B cell (primary cell): ENCODE data around the gene SHC2. TPM values are rescaled to one million over a fixed set of nuclear protein-coding genes. Genes with fewer than 3 reads are reported as not detected.

Source experiments
- ATAC-seq: fragments of 200-7000 bp; cut with Tn5 transposase; one replicate; pipeline ENCODE4 v1.10.0; 2021; ENCODE audit warnings: low read depth, mild to moderate bottlenecking, moderate number of reproducible peaks, moderate library complexity
- CTCF ChIA-PET: fragments of 350-600 bp; sonication (Branson Sonifier 250); formaldehyde crosslinking; loops from one replicate; lab custom pipeline; 2021; ENCODE audit warnings: antibody characterized with exemption, inconsistent platforms; lab: Charles Lee
- POLR2A ChIA-PET: fragments of 350-600 bp; sonication (Branson Sonifier 250); formaldehyde crosslinking; loops from one replicate; lab custom pipeline; 2021; ENCODE audit warnings: antibody characterized with exemption; lab: Charles Lee
- DNase-seq: peaks from one replicate; pipeline ENCODE4 v3.0.0; 2013
- H2AFZ ChIP-seq: 2 replicates; pipeline ENCODE4 v1.6.1; 2012; ENCODE audit warnings: mild to moderate bottlenecking, low read depth, low read length; ENCODE audit not compliant: insufficient read depth, poor library complexity, severe bottlenecking
- H3K27ac ChIP-seq, 2 donors: 1 replicate in 1 of 2; 2 replicates in 1 of 2; pipeline ENCODE4 v1.5.1; 2012 to 2013; ENCODE audit warnings: low read length in 2 of 2, mild to moderate bottlenecking in 2 of 2, moderate library complexity in 1 of 2
- H3K27me3 ChIP-seq, 4 experiments: fragments of 200-600 bp in 1 of 4; sonication (generic) in 1 of 4; replicated peaks in 1 of 4; 1 replicate in 2 of 4; 2 replicates in 2 of 4; pipeline versions ENCODE4 v1.6.1 to v1.7.0; 2013 to 2016; ENCODE audit warnings: low read length in 3 of 4, mild to moderate bottlenecking in 2 of 4, mixed read lengths in 1 of 4, moderate library complexity in 1 of 4; ENCODE audit not compliant: insufficient read depth in 4 of 4, control insufficient read depth in 3 of 4; ENCODE audit errors: control extremely low read depth in 1 of 4
- H3K36me3 ChIP-seq, 2 experiments: replicated peaks in 1 of 2; 1 replicate in 1 of 2; 2 replicates in 1 of 2; pipeline versions ENCODE4 v1.6.1 to v1.7.1; 2013; ENCODE audit warnings: low read length in 1 of 2; ENCODE audit not compliant: insufficient read depth in 2 of 2, control insufficient read depth in 1 of 2; ENCODE audit errors: control extremely low read depth in 1 of 2, extremely low read depth in 1 of 2
- H3K4me1 ChIP-seq, 2 donors: fragments of 200-600 bp in 1 of 2; sonication (generic) in 1 of 2; 1 replicate in 1 of 2; 2 replicates in 1 of 2; pipeline versions ENCODE4 v1.5.1 to v1.6.1; 2013 to 2017; ENCODE audit warnings: low read length in 2 of 2; ENCODE audit not compliant: control insufficient read depth in 2 of 2, insufficient read depth in 2 of 2
- H3K4me2 ChIP-seq: replicated peaks from 2 replicates; pipeline ENCODE3; 2012; ENCODE audit warnings: mild to moderate bottlenecking, low read depth, low read length; ENCODE audit not compliant: poor library complexity, severe bottlenecking
- H3K4me3 ChIP-seq, 5 experiments: fragments of 200-600 bp in 1 of 5; sonication (generic) in 1 of 5; 1 replicate in 3 of 5; 2 replicates in 2 of 5; pipeline versions ENCODE4 v1.5.1 to v1.7.0; 2011 to 2016; ENCODE audit warnings: low read length in 4 of 5, mild to moderate bottlenecking in 4 of 5, low read depth in 2 of 5, control low read depth in 1 of 5, moderate library complexity in 1 of 5; ENCODE audit not compliant: insufficient read depth in 1 of 5; ENCODE audit errors: control extremely low read depth in 1 of 5, extremely low read depth in 1 of 5
- H3K79me2 ChIP-seq: fragments of 200-600 bp; sonication (generic); one replicate; pipeline ENCODE4 v1.6.0; 2016; ENCODE audit warnings: low read length; ENCODE audit not compliant: control insufficient read depth, insufficient read depth
- H3K9ac ChIP-seq: fragments of 200-600 bp; sonication (generic); 2 replicates; pipeline ENCODE4 v1.6.1; 2017; ENCODE audit warnings: mild to moderate bottlenecking, low read length, moderate library complexity
- H3K9me3 ChIP-seq, 3 donors: one replicate each; pipeline versions ENCODE4 v1.6.1 to v1.7.1; 2013; ENCODE audit warnings: low read length in 2 of 3; ENCODE audit not compliant: control insufficient read depth in 2 of 3, insufficient read depth in 1 of 3; ENCODE audit errors: control extremely low read depth in 1 of 3
- H4K20me1 ChIP-seq: 2 replicates; pipeline ENCODE4 v1.6.0; 2012; ENCODE audit warnings: mild to moderate bottlenecking, low read length; ENCODE audit not compliant: insufficient read depth, control insufficient read depth, poor library complexity, severe bottlenecking
- H3K27ac Mint-ChIP-seq: one replicate; pipeline ENCODE4 v1.8.0; 2021; ENCODE audit warnings: mixed read lengths
- H3K27me3 Mint-ChIP-seq: one replicate; pipeline ENCODE4 v1.8.0; 2021; ENCODE audit warnings: mixed read lengths
- H3K4me1 Mint-ChIP-seq: one replicate; pipeline ENCODE4 v1.8.0; 2021; ENCODE audit warnings: mixed read lengths
- H3K4me3 Mint-ChIP-seq: one replicate; pipeline ENCODE4 v1.8.0; 2021; ENCODE audit warnings: mixed read lengths
- H3K9me3 Mint-ChIP-seq: one replicate; pipeline ENCODE4 v1.8.0; 2022; ENCODE audit warnings: mixed read lengths; ENCODE audit not compliant: insufficient read depth
- EZH2 ChIP-seq: IDR thresholded peaks from 2 replicates; pipeline ENCODE4 v1.6.1; 2012; ENCODE audit warnings: borderline replicate concordance, low read depth, mild to moderate bottlenecking, moderate library complexity, low read length; ENCODE audit not compliant: insufficient read depth, poor library complexity, severe bottlenecking
- WGBS: methylation state at CpG from one replicate; pipeline ENCODE4 v1.1.5; 2013; ENCODE audit warnings: missing lambda C conversion rate; ENCODE audit not compliant: insufficient coverage; 5-methylcytosine and 5-hydroxymethylcytosine counted together
- intact Hi-C: fragments of 100-400 bp; cut with micrococcal nuclease; formaldehyde crosslinking; loops from one replicate; pipeline ENCODE4 v1.10.0; 2022
- polyA plus RNA-seq: library from polyadenylated mRNA; depleted of rRNA; stranded (reverse); fragments of >200 nt; gene quantifications from 2 replicates; pipeline ENCODE4 v1.2.3, GENCODE V29; 2012
- total RNA-seq, 2 donors: library from RNA; stranded (reverse); fragments of 120-200 nt in 1 of 2; gene quantifications; 1 replicate in 1 of 2; 2 replicates in 1 of 2; pipeline versions ENCODE4 v1.2.3 to v1.2.4, GENCODE V29; 2013 to 2022
- TF ChIP-seq, protein P1 (sequence below): fragments of 200-600 bp; IDR thresholded peaks from one replicate; pipeline ENCODE4 v1.8.0; 2022; ENCODE audit warnings: antibody characterized with exemption, mild to moderate bottlenecking

Gene SHC2
- total and polyA plus RNA-seq, 2 donors (not counting 1 experiment from before 2014, with no cell fraction given): 0.19 TPM; not detected in 1

- 88% methylated on average over 26 of the region's 26 CpGs for WGBS
- Mint-ChIP-seq H3K27ac (no peak overlapping the region), H3K27me3 (peaks cover 5% of the 10 kb centered on the region)
These were observed 17.5 kb upstream of the SHC2 start for GRCh38 chr19:478236-478903.

GRCh38 chr19:475360-475759, 14.5 kb upstream of the SHC2 start:
- H3K27me3 Mint-ChIP-seq: peaks cover 5% of the 10 kb centered on the region
- H3K9me3 Mint-ChIP-seq: peaks cover under 1% of the 10 kb centered on the region
- intact Hi-C loops: no loop called here
- 79% methylated on average over 13 of the region's 13 CpGs for WGBS
- peaks cover 4% of the 10 kb centered on the region for H3K4me1 Mint-ChIP-seq
- DNase-seq (no peak), ATAC-seq (no peak)
- no peaks in the 10 kb centered on the region for H3K27me3 ChIP-seq
- TF ChIP-seq, protein P1, sequence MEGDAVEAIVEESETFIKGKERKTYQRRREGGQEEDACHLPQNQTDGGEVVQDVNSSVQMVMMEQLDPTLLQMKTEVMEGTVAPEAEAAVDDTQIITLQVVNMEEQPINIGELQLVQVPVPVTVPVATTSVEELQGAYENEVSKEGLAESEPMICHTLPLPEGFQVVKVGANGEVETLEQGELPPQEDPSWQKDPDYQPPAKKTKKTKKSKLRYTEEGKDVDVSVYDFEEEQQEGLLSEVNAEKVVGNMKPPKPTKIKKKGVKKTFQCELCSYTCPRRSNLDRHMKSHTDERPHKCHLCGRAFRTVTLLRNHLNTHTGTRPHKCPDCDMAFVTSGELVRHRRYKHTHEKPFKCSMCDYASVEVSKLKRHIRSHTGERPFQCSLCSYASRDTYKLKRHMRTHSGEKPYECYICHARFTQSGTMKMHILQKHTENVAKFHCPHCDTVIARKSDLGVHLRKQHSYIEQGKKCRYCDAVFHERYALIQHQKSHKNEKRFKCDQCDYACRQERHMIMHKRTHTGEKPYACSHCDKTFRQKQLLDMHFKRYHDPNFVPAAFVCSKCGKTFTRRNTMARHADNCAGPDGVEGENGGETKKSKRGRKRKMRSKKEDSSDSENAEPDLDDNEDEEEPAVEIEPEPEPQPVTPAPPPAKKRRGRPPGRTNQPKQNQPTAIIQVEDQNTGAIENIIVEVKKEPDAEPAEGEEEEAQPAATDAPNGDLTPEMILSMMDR: no peak
- no peak for TF ChIP-seq EZH2
- peaks cover 0 to 6% (median 0%) of the 10 kb centered on the region in 3 donors for H3K9me3 ChIP-seq
- no peak overlapping the region for H3K4me2 ChIP-seq
- H3K27ac ChIP-seq: no peak overlapping the region
- no peaks in the 10 kb centered on the region for H4K20me1 ChIP-seq
- H3K4me1 ChIP-seq: peaks cover 0 to 6% of the 10 kb centered on the region in 2 donors
- H3K4me3 ChIP-seq: no peak overlapping the region
- H3K4me3 Mint-ChIP-seq: no peak overlapping the region
- H3K79me2 ChIP-seq: no peaks in the 10 kb centered on the region
- no peak overlapping the region for H2AFZ ChIP-seq
- ChIA-PET POLR2A (no interaction called here), CTCF (no interaction called here)
- no peak overlapping the region for H3K9ac ChIP-seq
- no peaks in the 10 kb centered on the region for H3K36me3 ChIP-seq
- no peak overlapping the region for H3K27ac Mint-ChIP-seq

More at GRCh38 chr19:478236-478903, 17.5 kb upstream of the SHC2 start:
- ChIA-PET POLR2A (no interaction called here), CTCF (no interaction called here)
- peaks cover 4% of the 10 kb centered on the region for H3K4me1 Mint-ChIP-seq
- H3K36me3 ChIP-seq: no peaks in the 10 kb centered on the region
- no peak overlapping the region for H3K9ac ChIP-seq
- no peak overlapping the region for H3K4me3 Mint-ChIP-seq
- intact Hi-C loops: no loop called here
- H3K4me3 ChIP-seq: no peak overlapping the region
- ATAC-seq (no peak), DNase-seq (no peak)
- H3K79me2 ChIP-seq: no peaks in the 10 kb centered on the region
- TF ChIP-seq EZH2: no peak
- TF ChIP-seq, protein P1: no peak
- H3K9me3 Mint-ChIP-seq: peaks cover 4% of the 10 kb centered on the region
- H3K27me3 ChIP-seq: no peaks in the 10 kb centered on the region
- peaks cover 0 to 6% of the 10 kb centered on the region in 2 donors for H3K4me1 ChIP-seq
- no peaks in the 10 kb centered on the region for H4K20me1 ChIP-seq
- H2AFZ ChIP-seq: no peak overlapping the region
- H3K9me3 ChIP-seq: peaks cover 0 to 18% (median 0%) of the 10 kb centered on the region in 3 donors
- no peak overlapping the region for H3K27ac ChIP-seq
- H3K4me2 ChIP-seq: no peak overlapping the region
